HG02870 (cell line): ENCODE results near the gene CGNL1.

Experiments used
- ATAC-seq: cut with Tn5 transposase; IDR thresholded peaks from one replicate; pipeline ENCODE4 v1.9.1; 2021; ENCODE audit warnings: mild to moderate bottlenecking, moderate library complexity; ENCODE audit not compliant: unreplicated experiment

The CGNL1 gene

GRCh38 chr15:57348081-57348480, 28.2 kb upstream of the CGNL1 start:
- no peak for ATAC-seq

GRCh38 chr15:57352535-57353316, 23.6 kb upstream of the CGNL1 start:
- ATAC-seq: no peak

GRCh38 chr15:57353317-57353804, 22.9 kb upstream of the CGNL1 start:
- ATAC-seq: no peak

- ATAC-seq: no peak
These were observed 21.7 kb upstream of the CGNL1 start for GRCh38 chr15:57354436-57355123.

- ATAC-seq: no peak
These were observed 21.0 kb upstream of the CGNL1 start for GRCh38 chr15:57355259-57355658.

- no peak for ATAC-seq
These were observed 20.1 kb upstream of the CGNL1 start for GRCh38 chr15:57356178-57356577.

GRCh38 chr15:57356636-57357035, 19.7 kb upstream of the CGNL1 start:
- no peak for ATAC-seq

- no peak for ATAC-seq
These were observed 18.5 kb upstream of the CGNL1 start for GRCh38 chr15:57357799-57358198.

- no peak for ATAC-seq
These were observed 17.7 kb upstream of the CGNL1 start for GRCh38 chr15:57358571-57358970.

- ATAC-seq: no peak
These were observed 12.6 kb upstream of the CGNL1 start for GRCh38 chr15:57363661-57364060.

GRCh38 chr15:57364282-57365007, 11.9 kb upstream of the CGNL1 start:
- ATAC-seq: no peak

- no peak for ATAC-seq
These were observed 8.7 kb upstream of the CGNL1 start for GRCh38 chr15:57367556-57367955.

- ATAC-seq: no peak
These were observed 5.4 kb upstream of the CGNL1 start for GRCh38 chr15:57370929-57371328.

- no peak for ATAC-seq
These were observed 2.9 kb upstream of the CGNL1 start for GRCh38 chr15:57373251-57373881.

- ATAC-seq: no peak
These were observed 2.4 kb upstream of the CGNL1 start for GRCh38 chr15:57373882-57374276.

GRCh38 chr15:57376696-57377477, 582 bp downstream of the CGNL1 start:
- no peak for ATAC-seq

- no peak for ATAC-seq
These were observed 1.2 kb downstream of the CGNL1 start for GRCh38 chr15:57377478-57377847.

GRCh38 chr15:57379487-57379886, 3.2 kb downstream of the CGNL1 start:
- no peak for ATAC-seq

GRCh38 chr15:57380854-57381253, 4.5 kb downstream of the CGNL1 start:
- no peak for ATAC-seq

- ATAC-seq: no peak
These were observed 5.9 kb downstream of the CGNL1 start for GRCh38 chr15:57382215-57382614.
